ENCODE results near the gene FN1. TPM values are rescaled to one million over a fixed set of nuclear protein-coding genes. Genes with fewer than 3 reads are reported as not detected.
"Not testable (repeated sequence)": the region's sequence is repeated elsewhere in the genome, so short reads cannot be mapped to it uniquely, and the experiment has no call there.

Gene FN1
- total RNA-seq, 8 experiments from 2014 or later: 5.6 to 1,687 (median 166) TPM

DNA sequence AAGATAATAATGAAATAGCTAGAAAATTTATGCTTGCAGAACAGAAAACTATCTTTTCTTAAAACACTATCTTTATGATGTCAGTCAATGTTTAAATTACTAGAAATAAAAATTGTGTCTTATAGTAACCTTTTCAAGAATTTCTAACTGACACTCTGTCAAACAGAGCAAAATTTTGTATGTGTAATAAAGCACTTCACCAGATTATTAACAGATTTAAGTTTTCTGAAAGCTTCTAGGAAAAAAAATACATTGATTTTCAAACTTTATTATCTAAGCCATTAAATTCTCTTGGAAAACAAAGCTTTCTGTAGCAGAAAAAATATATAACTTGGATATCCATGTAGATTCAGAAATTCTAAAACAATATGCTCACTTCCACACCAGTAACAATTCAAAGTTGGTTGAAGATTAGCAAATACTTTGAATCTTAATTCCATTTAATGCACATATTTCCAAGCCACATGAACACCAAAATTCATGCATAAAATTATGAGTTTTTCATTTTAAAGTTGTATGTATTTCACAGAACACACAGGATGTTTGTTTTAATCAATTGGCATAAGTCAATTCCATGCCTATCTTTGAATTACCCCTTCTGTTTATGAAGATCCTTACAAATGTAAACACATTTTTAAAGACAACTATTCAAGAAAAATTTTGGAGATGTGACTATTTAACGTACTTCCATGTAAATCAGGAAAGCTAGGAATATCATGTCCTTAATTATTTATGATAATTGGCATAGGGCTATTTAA is 19.9 kb downstream of the FN1 start:
- Histone ChIP-seq H3K27ac (no peak overlapping the region), H3K4me1 (replicated peaks in 1 of 2) (no peaks in the 10 kb centered on the region), H3K4me3 (no peak overlapping the region)
- in situ Hi-C loops (cut with MboI; ENCODE audit: low pct_unique_long_range_greater_than_20kb in 2 of 9, low sequenced_read_pairs in 9 of 9, unreplicated experiment in 9 of 9): no loop called here
- WGBS, 10 experiments: 0 to 100% (median 48%) methylated on average over 1 of the region's 1 CpG; no CpG with 5 or more reads in 4 of the 10 experiments
- peak in 1 of 8 experiments; percentile 74 for ATAC-seq (replicated peaks in 6 of 8)

DNA sequence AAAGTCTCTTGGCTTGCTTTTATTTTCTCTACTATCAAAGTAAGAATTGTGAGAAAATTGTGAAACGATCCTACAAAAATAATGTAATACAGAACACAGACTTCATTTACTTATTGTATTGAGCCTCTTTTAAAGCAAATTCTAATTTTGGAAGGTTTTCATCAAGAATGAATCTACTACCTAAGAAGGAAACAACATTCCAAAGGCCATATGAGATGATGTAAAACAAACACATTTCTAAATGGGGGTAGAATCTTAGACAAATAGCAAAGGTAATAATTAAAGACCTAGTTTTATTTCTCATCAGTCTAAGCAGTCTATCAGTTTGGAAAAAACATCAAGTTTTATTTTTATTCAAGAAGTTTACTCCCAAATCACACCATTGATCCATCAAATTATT is 20.6 kb downstream of the FN1 start:
- H3K27ac ChIP-seq: no peak overlapping the region

DNA sequence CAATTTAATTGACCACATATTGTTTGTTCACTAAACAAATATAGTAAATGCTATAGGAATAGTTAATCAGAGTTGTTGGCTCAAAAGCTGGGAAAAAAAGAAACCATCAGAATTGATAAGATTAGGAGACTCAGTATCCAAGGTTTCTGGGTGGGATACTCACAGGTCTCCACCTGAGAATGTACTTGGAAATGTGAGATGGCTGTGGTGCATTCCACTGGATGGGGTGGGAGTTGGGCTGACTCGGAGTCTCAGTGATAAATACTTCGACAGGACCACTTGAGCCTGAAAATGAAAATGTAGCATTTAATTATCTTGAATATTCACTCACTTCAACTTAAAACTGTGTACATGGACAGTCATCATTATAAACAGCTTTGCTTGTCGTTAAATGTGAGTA is 21.2 kb downstream of the FN1 start:
- Histone ChIP-seq H3K4me3 (no peak overlapping the region), H3K27ac (no peak overlapping the region), H3K4me1 (replicated peaks in 1 of 2) (no peaks in the 10 kb centered on the region)
- in situ Hi-C loops (cut with MboI; ENCODE audit: low pct_unique_long_range_greater_than_20kb in 2 of 9, low sequenced_read_pairs in 9 of 9, unreplicated experiment in 9 of 9): no loop called here
- WGBS, 10 experiments: 75 to 100% (median 94%) methylated on average over 2 to 3 of the region's 3 CpGs; no CpG with 5 or more reads in 1 of the 10 experiments
- ATAC-seq (replicated peaks in 6 of 8): no peak

More for the DNA sequence above, 20.6 kb downstream of the FN1 start:
- WGBS, 10 experiments: 20 to 100% (median 88%) methylated on average over 1 of the region's 1 CpG
- in situ Hi-C loops (cut with MboI; ENCODE audit: low pct_unique_long_range_greater_than_20kb in 2 of 9, low sequenced_read_pairs in 9 of 9, unreplicated experiment in 9 of 9): no loop called here
- no peaks in the 10 kb centered on the region for H3K4me1 ChIP-seq (replicated peaks in 1 of 2)
- H3K4me3 ChIP-seq: no peak overlapping the region
- no peak for ATAC-seq (replicated peaks in 6 of 8)

DNA sequence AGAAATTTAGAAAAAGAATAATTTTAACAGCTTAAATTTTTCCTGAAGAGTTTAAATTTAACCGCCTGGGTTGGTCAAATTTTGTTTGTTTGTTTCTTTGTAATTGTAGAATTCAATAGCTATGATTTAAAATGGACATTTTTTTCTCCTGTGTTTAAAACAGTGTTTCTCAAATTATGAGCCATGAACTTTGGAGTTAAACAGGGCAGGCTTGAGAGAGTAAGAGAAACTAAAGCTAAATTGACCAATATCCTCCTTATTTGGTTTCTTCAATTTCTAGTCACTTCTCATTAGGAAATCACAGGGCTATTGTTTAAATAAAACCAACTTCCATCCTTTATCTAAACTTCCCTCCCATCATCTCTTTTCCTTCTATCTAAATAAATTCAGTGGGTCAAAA is 21.9 kb downstream of the FN1 start:
- no peak overlapping the region for H3K4me3 ChIP-seq
- WGBS, 10 experiments: 83 to 100% (median 100%) methylated on average over 1 of the region's 1 CpG
- in situ Hi-C loops (cut with MboI; ENCODE audit: low pct_unique_long_range_greater_than_20kb in 2 of 9, low sequenced_read_pairs in 9 of 9, unreplicated experiment in 9 of 9): no loop called here
- ATAC-seq (replicated peaks in 6 of 8): no peak
- no peak overlapping the region for H3K27ac ChIP-seq
- H3K4me1 ChIP-seq (replicated peaks in 1 of 2): no peaks in the 10 kb centered on the region

DNA sequence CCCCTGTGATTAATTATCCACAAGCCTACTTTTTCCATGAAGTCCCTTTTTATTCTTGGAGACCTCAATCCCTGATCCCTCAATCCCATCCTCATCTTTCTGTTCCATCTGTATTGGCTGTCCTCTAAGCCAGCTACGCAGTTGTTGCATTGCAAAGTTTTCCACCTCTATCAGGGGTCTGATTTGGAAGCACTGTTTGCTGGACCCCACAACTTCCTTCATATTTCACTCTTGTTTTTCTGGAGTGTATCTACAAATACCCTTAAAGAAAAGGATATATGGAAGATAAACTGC is 22.4 kb downstream of the FN1 start:
- no peaks in the 10 kb centered on the region for H3K4me1 ChIP-seq (replicated peaks in 1 of 2)
- in situ Hi-C loops (cut with MboI; ENCODE audit: low pct_unique_long_range_greater_than_20kb in 2 of 9, low sequenced_read_pairs in 9 of 9, unreplicated experiment in 9 of 9): no loop called here
- 90 to 100% (median 100%) methylated on average over 1 of the region's 1 CpG; no CpG with 5 or more reads in 7 of the 10 experiments for WGBS, 10 experiments
- ATAC-seq (replicated peaks in 6 of 8): no peak
- no peak overlapping the region for H3K4me3 ChIP-seq
- H3K27ac ChIP-seq: no peak overlapping the region

DNA sequence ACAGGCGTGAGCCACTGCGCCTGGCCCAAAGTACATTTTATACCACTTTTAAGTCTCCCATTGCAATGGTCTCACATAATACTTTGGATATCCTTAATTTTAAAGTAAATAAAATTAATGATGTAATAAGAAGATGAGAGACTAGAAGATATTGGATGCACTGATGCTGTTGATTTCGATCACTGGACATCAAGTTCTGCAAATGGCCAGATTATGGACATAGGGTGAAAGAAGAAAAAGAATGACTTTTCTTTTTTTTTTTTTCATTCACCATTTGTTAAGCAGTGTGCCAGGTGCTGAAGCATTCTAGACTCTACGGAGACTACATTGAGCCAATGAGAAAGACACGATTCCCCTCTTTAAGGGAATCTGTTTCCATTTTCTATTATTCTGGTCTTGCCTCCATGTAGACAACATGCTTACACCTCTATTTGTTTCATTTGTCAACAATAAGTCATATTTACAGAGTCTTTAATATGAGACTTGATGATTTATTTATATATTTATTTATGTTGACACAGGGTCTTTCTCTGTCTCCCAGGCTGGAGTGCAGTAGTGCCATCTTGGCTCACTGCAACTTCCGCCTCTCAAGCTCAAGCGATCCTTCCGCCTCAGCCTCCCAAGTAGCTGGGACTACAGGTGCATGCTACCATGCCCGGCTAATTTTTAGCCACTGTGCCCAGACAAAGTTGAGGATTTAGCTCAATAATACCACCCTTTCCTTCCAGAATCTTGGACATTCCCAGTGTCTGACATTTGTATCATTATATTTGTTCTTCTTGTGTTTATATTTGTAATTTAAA is 23.7 kb downstream of the FN1 start:
- in situ Hi-C loops (cut with MboI; ENCODE audit: low pct_unique_long_range_greater_than_20kb in 2 of 9, low sequenced_read_pairs in 9 of 9, unreplicated experiment in 9 of 9): no loop called here
- 91 to 100% (median 100%) methylated on average over 2 to 9 of the region's 9 CpGs; no CpG with 5 or more reads in 1 of the 10 experiments for WGBS, 10 experiments
- H3K27ac ChIP-seq: no peak overlapping the region
- ATAC-seq (replicated peaks in 6 of 8): no peak
- H3K4me3 ChIP-seq: no peak overlapping the region
- H3K4me1 ChIP-seq (replicated peaks in 1 of 2): no peaks in the 10 kb centered on the region

DNA sequence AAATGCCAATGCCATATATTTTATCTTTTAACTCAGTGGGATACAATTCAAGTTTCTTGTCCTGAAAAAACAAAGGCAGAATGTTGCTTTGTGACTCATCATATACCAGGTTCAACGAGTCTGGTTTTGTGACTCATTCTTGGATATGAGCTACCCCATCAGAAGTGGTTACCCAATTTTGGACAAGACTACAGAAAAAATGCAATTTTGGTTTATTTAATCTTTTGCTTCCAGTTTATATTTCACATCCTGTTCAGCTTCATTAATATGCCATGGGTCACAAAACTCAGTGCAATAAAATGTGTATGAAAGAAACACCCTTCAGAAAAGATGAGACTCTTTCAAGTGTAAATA is 25.0 kb downstream of the FN1 start:
- Histone ChIP-seq H3K27ac (no peak overlapping the region), H3K4me1 (replicated peaks in 1 of 2) (no peaks in the 10 kb centered on the region), H3K4me3 (no peak overlapping the region)
- WGBS, 10 experiments: 0 to 67% (median 0%) methylated on average over 1 of the region's 1 CpG; no CpG with 5 or more reads in 2 of the 10 experiments
- peak in 2 of 8 experiments; percentile 57 to 84 for ATAC-seq (replicated peaks in 6 of 8)
- in situ Hi-C loops (cut with MboI; ENCODE audit: low pct_unique_long_range_greater_than_20kb in 2 of 9, low sequenced_read_pairs in 9 of 9, unreplicated experiment in 9 of 9): no loop called here

DNA sequence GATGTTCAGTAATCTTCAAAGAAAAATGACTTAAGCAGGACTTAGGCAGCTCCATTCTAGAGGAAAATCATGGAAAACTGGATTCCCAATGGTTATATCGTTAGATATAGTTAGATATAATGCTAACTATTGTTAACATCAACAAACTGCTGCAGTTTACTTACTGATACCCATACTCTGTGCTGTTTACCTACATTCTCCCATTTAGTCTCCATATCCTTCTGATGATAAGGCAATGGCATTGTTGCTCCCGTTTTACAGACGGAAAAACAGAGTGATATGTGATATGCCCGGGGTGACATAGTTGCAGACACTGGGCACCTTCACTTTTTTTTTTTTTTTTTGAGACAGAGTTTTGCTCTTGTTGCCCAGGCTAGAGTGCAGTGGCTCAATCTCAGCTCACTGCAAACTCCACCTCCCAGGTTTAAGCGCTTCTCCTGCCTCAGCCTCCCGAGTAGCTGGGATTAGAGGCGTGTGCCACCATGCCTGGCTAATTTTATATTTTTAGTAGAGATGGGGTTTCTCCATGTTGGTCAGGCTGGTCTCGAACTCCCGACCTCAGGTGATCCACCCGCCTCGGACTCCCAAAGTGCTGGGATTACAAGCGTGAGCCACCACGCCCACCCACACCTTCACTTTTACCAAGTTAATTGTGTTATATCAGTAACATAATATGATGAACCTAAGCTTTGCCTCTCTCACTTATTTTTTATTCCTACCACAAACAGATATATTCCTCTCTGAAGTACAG is 25.5 kb downstream of the FN1 start:
- 74 to 100% (median 97%) methylated on average over 1 to 11 of the region's 13 CpGs for whole genome bisulfite sequencing, 10 experiments
- in situ Hi-C loops (cut with MboI; ENCODE audit: low pct_unique_long_range_greater_than_20kb in 2 of 9, low sequenced_read_pairs in 9 of 9, unreplicated experiment in 9 of 9); ATAC-seq (replicated peaks in 6 of 8); H3K4me3 ChIP-seq; H3K4me1 ChIP-seq (replicated peaks in 1 of 2); H3K27ac ChIP-seq: not testable (repeated sequence)

DNA sequence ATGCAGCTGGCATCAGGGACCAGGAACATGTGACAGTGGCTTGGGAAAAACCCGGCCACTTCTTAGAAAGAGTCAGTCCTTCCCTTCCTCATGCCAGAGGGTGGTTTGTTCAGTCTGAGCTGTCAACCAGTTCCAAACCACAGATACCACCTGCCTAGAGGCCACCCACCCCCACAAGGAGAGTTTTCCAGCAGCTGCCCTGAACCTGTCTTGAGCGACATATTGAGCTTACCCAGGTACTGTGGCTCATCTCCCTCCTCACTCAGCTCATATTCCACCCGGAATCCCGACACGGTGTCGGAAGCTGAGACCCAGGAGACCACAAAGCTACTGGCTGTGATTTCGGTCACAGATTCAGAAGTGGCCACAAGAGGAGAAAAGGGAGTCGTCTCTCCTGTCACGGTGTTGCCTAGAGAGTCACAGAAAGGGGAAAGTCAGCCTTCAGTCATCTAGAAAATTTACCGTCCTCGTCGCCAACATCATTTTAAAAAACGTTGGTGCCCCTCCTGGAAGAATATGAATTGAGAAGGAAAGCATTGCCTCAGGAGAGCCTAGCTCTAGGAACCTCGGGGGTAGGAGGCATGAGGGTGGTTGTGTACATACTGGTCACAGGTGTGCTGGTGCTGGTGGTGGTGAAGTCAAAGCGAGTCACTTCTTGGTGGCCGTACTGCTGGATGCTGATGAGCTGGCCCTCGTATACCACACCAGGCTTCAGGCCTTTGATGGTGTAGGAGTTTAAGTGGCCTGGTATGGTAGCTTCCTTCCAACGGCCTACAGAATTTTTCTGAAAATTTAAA is 26.3 kb downstream of the FN1 start:
- Histone ChIP-seq H3K4me3 (no peak overlapping the region), H3K4me1 (replicated peaks in 1 of 2) (no peaks in the 10 kb centered on the region), H3K27ac (no peak overlapping the region)
- WGBS, 10 experiments: 67 to 100% (median 86%) methylated on average over 2 to 11 of the region's 18 CpGs; no CpG with 5 or more reads in 1 of the 10 experiments
- ATAC-seq (replicated peaks in 6 of 8): no peak
- in situ Hi-C loops (cut with MboI; ENCODE audit: low pct_unique_long_range_greater_than_20kb in 2 of 9, low sequenced_read_pairs in 9 of 9, unreplicated experiment in 9 of 9): no loop called here

DNA sequence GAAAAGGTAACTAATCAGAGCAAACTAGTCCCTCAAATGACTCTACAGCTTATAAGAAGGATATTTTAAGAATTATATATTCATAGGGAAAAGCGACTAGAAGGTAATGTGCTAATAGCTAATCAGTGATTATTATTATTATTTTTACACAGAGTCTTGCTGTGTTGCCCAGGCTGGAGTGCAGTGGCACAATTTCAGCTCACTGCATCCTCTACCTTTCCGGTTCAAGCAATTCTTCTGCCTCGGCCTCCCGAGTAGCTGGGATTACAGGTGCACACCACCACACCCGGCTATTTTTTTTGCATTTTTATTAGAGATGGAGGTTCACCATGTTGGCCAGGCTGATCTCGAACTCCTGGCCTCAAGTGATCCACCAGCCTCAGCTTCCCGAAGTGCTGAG is 27.4 kb downstream of the FN1 start:
- H3K4me3 ChIP-seq; ATAC-seq (replicated peaks in 6 of 8); in situ Hi-C loops (cut with MboI; ENCODE audit: low pct_unique_long_range_greater_than_20kb in 2 of 9, low sequenced_read_pairs in 9 of 9, unreplicated experiment in 9 of 9); H3K27ac ChIP-seq; H3K4me1 ChIP-seq (replicated peaks in 1 of 2): not testable (repeated sequence)
- 88 to 100% (median 95%) methylated on average over 1 to 7 of the region's 7 CpGs; no CpG with 5 or more reads in 1 of the 10 experiments for WGBS, 10 experiments

DNA sequence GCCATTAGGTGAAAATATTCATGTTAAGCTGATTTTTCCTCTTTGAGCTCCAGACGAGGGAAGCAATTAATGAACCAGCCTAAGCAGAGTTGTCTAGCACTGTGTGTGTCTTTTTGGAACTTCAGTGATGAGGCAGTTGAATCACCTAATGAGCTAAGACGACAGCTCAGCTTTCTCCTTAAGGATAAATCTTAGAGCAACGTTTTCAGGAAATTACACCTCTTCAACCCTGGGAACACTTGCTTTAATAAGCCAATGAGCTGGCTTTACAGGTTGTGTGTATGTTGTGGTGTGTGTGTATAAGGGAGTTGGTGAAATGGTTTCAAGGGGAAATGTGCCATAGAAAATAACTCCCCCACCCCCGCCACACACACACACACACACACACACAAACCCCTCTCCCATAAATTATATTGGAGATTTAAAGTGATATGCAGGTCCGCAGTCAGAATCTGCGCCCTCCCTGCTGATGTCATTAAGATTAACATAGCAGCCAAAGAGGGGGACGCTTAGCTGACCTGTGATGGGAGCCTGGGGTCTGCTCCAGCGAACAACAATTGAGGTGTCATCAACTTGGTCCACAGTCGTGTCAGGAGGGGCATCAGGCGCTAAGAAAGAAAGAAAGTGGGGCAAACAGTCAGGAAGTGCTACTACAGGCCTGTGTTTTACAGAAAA is 28.1 kb downstream of the FN1 start:
- in situ Hi-C loops (cut with MboI; ENCODE audit: low pct_unique_long_range_greater_than_20kb in 2 of 9, low sequenced_read_pairs in 9 of 9, unreplicated experiment in 9 of 9): no loop called here
- Histone ChIP-seq H3K4me3 (no peak overlapping the region), H3K4me1 (replicated peaks in 1 of 2) (no peaks in the 10 kb centered on the region), H3K27ac (no peak overlapping the region)
- ATAC-seq (replicated peaks in 6 of 8): peak in 1 of 8 experiments; percentile 55
- 46 to 100% (median 86%) methylated on average over 1 to 7 of the region's 10 CpGs for WGBS, 10 experiments

DNA sequence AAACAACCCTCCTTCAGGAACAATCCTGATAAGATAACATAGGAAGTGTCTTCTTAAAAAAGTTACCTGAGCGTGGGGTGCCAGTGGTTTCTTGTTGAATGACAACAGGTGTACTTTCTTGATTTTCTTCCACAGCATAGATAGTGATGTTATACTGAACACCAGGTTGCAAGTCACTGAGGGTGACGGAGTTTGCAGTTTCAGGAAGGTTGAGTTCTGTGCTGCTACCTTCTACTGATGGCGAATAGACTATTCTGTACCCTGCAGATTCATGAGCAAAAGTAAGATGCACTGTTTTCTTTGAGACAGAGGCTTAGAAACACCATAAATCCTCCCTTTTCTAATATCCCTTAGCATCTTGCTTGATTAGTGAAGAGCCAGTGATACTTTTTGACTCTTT is 28.8 kb downstream of the FN1 start:
- WGBS, 10 experiments: 88 to 100% (median 99%) methylated on average over 1 to 3 of the region's 3 CpGs; no CpG with 5 or more reads in 2 of the 10 experiments
- Histone ChIP-seq H3K4me3 (no peak overlapping the region), H3K4me1 (replicated peaks in 1 of 2) (no peaks in the 10 kb centered on the region), H3K27ac (no peak overlapping the region)
- in situ Hi-C loops (cut with MboI; ENCODE audit: low pct_unique_long_range_greater_than_20kb in 2 of 9, low sequenced_read_pairs in 9 of 9, unreplicated experiment in 9 of 9): no loop called here
- ATAC-seq (replicated peaks in 6 of 8): no peak

Data from motor neuron (in vitro differentiated cells).